ENCODE measurements around the gene JAZF1.

The JAZF1 gene

DNA sequence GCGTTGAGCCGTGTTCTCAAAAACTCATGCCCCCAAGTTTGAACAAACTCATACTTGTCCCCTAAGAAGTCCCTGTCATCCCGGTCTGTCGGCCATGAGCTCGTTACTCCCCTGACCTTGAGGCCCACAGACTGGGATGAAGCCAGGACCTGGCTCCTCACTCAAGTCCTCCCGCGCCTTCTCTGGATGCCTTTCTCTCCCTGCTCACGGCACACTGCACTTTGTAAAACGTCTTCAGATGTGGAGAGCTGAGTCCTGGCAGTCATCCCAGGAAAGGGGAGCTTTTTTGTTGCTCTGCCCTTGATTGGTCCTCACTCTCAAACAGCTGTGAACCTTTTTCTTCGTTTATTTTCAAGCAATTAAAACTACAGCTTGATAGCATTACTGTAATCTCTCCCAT, 110.8 kb downstream of the JAZF1 start:
- DNase-seq: no peak

GRCh38 chr7:28069388-28069787, 111.2 kb downstream of the JAZF1 start:
- no peak for DNase-seq

- no peak for DNase-seq
Observed at GRCh38 chr7:28068811-28069216, 111.8 kb downstream of the JAZF1 start.

DNA sequence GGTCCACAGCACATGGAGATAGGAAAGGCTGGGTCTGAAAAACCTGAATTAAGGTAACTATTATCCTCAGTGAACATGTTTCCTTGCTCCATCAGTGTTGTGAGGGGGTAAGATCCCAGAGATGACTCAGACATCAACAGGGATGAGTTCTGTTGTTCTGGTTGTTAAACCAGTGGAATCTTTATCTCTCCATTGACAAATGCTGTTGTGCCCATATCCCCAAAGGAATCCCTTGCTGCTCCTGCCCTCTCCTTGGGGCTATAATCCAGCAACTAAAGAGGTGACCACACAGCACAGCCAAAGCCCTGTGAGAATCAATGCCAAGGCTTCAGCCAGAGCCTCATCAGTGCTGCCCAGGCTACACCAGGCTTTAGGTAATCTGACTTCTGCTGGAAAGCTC, 113.4 kb downstream of the JAZF1 start:
- DNase-seq: no peak

DNA sequence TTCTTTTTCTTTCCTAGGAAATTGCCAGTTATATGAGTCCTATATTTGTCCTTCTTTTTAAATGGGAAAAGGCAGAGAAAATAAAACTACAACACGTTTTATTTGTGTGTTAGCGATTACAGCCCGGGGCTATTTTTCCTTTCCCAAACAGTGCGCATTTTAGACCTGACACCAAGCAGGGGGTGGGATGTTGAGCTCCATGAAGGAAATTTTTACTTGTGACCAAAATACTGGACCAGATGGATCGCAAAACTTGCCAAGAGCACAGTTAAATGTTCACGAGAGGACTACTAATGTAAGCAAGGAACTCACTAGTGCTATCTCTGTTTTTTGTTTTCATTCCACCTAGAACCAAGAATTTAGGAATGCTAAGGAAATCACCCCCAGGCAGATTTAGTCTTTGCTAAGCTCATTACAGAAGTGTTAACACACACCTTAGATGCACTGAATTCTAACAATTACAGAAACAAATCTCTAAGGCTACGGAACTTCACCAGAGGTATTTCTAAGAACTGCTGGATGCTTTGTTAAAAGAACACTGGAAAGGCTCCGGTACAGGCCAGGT, 114.8 kb downstream of the JAZF1 start:
- no peak for DNase-seq

DNA sequence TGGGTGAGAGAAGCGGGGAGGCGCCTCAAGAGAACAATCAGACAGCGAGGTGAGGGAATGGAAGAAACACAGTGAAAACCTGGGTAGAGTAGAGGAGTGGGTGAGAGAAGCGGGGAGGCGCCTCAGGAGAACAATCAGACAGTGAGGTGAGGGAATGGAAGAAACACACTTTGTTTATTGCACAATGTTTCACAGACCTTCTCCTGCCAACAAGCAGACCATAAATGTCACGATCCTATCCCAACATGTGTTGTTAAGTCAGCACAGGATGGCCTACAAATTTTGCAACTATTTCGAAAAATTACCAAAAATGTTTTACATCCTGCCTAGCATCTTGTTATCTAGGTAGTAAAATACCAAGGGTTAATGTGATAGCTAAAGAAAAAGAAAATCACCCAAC, 115.3 kb downstream of the JAZF1 start:
- no peak for DNase-seq

GRCh38 chr7:28064437-28064836, 116.2 kb downstream of the JAZF1 start:
- no peak for DNase-seq

DNA sequence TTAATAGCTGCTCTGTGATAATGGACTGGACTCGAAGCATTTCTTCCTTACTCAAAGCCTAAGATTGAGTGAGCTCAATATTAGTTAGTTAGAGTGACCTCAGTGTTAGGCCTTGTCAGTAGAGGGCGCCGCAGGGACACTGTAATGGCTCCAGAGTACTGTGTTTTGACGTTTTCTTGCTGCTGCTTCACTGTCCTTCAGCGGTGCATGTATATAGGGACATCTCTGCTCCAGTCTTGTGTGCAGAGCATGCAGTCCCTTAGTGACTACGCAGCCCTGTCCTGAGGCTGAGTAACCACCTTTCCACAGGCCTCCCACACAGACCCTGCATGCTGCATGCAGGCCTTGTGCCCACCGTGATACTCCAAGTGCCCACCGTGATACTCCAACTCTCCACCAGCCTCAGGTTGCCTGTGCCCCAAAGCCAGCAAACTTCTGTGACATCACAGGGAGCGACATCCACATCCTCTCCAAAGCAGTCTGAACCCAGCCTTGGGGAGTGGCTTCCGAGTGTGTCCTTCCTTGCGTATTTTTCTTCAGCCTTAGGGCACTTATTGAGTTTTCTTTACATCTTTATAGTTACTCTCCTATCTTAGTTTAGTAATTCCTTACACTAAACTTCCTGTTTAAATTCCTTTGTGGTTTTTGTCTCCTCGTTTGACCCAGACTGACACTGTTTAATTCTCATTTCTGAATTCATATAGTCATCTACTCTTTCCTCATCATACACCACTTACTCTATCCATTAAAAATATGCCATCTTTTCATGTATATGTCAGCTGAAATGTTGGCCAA, 118.2 kb downstream of the JAZF1 start:
- DNase-seq: peak; percentile 54 to 61

GRCh38 chr7:28061824-28062196, 118.8 kb downstream of the JAZF1 start:
- no peak for DNase-seq

DNA sequence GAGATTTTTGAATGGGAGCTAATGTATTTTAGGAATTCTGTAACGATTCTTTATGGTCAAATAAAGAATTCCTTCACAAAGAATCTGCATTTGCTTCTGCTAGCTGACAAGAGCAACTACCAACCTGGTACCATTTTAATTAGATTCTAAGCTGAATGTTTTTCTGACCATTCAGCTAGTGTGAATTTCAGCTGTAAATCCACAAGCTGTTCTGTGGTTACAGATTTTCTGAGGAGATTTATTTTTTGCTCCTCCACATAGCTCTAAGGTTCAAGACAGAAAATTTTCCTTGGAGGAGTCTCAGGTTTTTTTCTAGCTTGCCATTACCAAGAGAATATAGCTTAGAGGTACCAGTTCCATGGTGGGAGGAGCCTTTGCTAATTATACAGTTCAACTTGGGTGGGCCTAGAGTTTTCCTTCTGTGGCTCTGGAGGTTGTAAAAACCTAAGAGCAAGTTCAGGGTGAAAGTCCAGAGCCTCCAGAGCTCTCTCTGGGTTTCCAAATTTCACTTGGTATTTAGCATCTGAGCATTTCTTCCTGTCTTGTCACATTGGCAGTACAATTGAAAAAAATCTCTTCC, 120.1 kb downstream of the JAZF1 start:
- DNase-seq: no peak

- no peak for DNase-seq
Observed at GRCh38 chr7:28055161-28055544, 125.4 kb downstream of the JAZF1 start.

GRCh38 chr7:28054531-28055160, 125.9 kb downstream of the JAZF1 start:
- no peak for DNase-seq

GRCh38 chr7:28052933-28053332, 127.7 kb downstream of the JAZF1 start:
- DNase-seq: no peak

- DNase-seq: no peak
Observed at GRCh38 chr7:28048694-28049093, 131.9 kb downstream of the JAZF1 start.

GRCh38 chr7:28046035-28046434, 134.6 kb downstream of the JAZF1 start:
- no peak for DNase-seq

- no peak for DNase-seq
Observed at GRCh38 chr7:28045592-28045991, 135.0 kb downstream of the JAZF1 start.

- DNase-seq: no peak
Observed at GRCh38 chr7:28044825-28045224, 135.8 kb downstream of the JAZF1 start.

- DNase-seq: no peak
Observed at GRCh38 chr7:28042721-28043120, 137.9 kb downstream of the JAZF1 start.

GRCh38 chr7:28041508-28042314, 138.9 kb downstream of the JAZF1 start:
- no peak for DNase-seq

DNA sequence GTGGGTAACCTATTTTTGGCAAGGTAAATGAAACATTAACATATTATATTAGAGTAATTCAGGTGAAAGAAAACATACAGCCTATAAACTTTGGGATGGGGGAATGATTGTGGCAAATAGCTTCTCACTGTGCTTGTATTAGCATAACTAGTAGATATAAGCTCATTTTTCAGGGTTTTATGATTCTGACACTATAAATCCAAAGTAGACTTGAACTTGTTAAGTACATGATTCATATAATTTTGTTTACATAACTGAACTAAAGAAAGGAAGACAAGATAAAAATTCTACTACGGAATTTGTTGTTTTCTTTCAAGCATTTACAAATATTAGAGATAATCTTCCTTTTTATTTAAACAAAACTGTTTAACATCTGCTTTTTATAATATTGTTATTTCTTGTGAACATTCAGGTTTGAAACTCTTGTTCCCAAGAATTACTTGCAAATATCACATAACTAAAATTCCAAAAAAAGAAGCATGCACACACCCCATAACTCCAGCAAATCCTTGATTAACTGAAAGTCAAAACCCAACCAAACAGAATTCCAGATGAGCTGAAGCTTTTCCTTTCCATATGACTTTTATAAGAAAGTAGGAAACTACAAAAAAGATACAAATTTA, 142.3 kb downstream of the JAZF1 start:
- no peak for DNase-seq

- DNase-seq: peak in 1 of 2 donors; percentile 14
Observed at GRCh38 chr7:28037220-28038010, 143.2 kb downstream of the JAZF1 start.

DNA sequence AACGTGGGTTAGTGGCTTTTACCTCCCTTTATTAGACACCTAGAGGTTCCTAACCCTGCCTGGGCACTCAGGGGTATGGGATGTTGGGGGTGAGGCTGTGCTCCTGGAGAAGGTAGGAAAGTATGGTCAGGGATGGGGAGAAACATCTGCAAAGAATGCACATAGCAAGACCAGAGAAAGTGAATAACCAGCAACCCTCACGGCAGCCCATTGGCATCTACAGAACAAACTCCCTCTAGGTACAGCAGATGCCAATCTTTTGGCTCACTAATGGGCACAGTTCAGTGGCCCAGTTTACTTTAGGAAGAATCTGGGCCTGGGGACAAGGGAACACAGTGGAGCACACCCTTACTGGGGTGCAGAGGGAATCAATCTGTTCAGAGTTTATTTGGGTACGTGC, 143.9 kb downstream of the JAZF1 start:
- no peak for DNase-seq

Data from stimulated activated CD4-positive, alpha-beta T cell treated with anti-CD3 and anti-CD28 coated beads, Interleukin-2, amount 100 ng/mL, for 48 hours (primary cell).